GM23338 (cell line): ENCODE results near the gene ANKRD31. TPM values are rescaled to one million over a fixed set of nuclear protein-coding genes. Genes with fewer than 3 reads are reported as not detected.

ENCODE experiments used
- ATAC-seq: fragments of 200-7000 bp; cut with Tn5 transposase; 3 replicates; pipeline ENCODE4 v1.9.1; 2020
- DNase-seq: peaks from one replicate; pipeline ENCODE4 v3.0.0-alpha.2; 2015; ENCODE audit warnings: low spot score
- H2AFZ ChIP-seq: fragments of 200-600 bp; sonication (generic); 2 replicates; pipeline ENCODE4 v1.8.0; 2016; ENCODE audit warnings: antibody characterized with exemption, mild to moderate bottlenecking, moderate library complexity
- H3F3A ChIP-seq: fragments of 200-600 bp; sonication (generic); replicated peaks from 2 replicates; pipeline ENCODE4 v1.8.0; 2017; ENCODE audit warnings: antibody characterized with exemption, mixed run types, low read depth
- H3K27ac ChIP-seq: fragments of 200-600 bp; sonication (generic); 2 replicates; pipeline ENCODE4 v1.6.1; 2016; ENCODE audit warnings: low read depth
- H3K27me3 ChIP-seq: fragments of 200-600 bp; sonication (generic); 2 replicates; pipeline ENCODE4 v1.8.0; 2016; ENCODE audit warnings: mild to moderate bottlenecking, mixed run types, moderate library complexity; ENCODE audit not compliant: insufficient read depth
- H3K36me3 ChIP-seq: fragments of 200-600 bp; sonication (generic); 2 replicates; pipeline ENCODE4 v1.8.0; 2016; ENCODE audit warnings: mild to moderate bottlenecking; ENCODE audit not compliant: insufficient read depth
- H3K4me1 ChIP-seq: fragments of 200-600 bp; sonication (generic); 2 replicates; pipeline ENCODE4 v1.8.0; 2016; ENCODE audit warnings: mild to moderate bottlenecking, moderate library complexity; ENCODE audit not compliant: insufficient read depth
- H3K4me2 ChIP-seq: fragments of 200-600 bp; sonication (generic); 2 replicates; pipeline ENCODE4 v1.7.1; 2017; ENCODE audit warnings: mixed run types
- H3K4me3 ChIP-seq: fragments of 200-600 bp; sonication (generic); 2 replicates; pipeline ENCODE4 v1.6.1; 2016; ENCODE audit warnings: mixed run types
- H3K79me2 ChIP-seq: fragments of 200-600 bp; sonication (generic); replicated peaks from 2 replicates; pipeline ENCODE4 v1.8.0; 2017; ENCODE audit warnings: mild to moderate bottlenecking; ENCODE audit not compliant: insufficient read depth
- H3K9me2 ChIP-seq: fragments of 200-600 bp; sonication (generic); 2 replicates; pipeline ENCODE4 v1.8.0; 2017; ENCODE audit not compliant: insufficient read depth
- H4K20me1 ChIP-seq: fragments of 200-600 bp; sonication (generic); replicated peaks from 2 replicates; pipeline ENCODE4 v1.8.0; 2017; ENCODE audit warnings: mild to moderate bottlenecking; ENCODE audit not compliant: insufficient read depth
- H3K27ac Mint-ChIP-seq: 2 replicates; pipeline ENCODE4 v1.8.0; 2020; ENCODE audit warnings: inconsistent platforms, mild to moderate bottlenecking, moderate library complexity, mixed read lengths
- H3K27me3 Mint-ChIP-seq: 3 replicates; pipeline ENCODE4 v1.8.0; 2022; ENCODE audit warnings: low read depth, mild to moderate bottlenecking, moderate library complexity, mixed read lengths, inconsistent platforms; ENCODE audit not compliant: insufficient read depth, poor library complexity
- H3K36me3 Mint-ChIP-seq: 3 replicates; pipeline ENCODE4 v1.8.0; 2021; ENCODE audit warnings: low read depth, mild to moderate bottlenecking, inconsistent platforms, moderate library complexity, mixed read lengths
- H3K4me1 Mint-ChIP-seq: 3 replicates; pipeline ENCODE4 v1.8.0; 2020; ENCODE audit warnings: mild to moderate bottlenecking, inconsistent platforms, mixed read lengths
- H3K4me3 Mint-ChIP-seq: 3 replicates; pipeline ENCODE4 v1.8.0; 2021; ENCODE audit warnings: moderate library complexity, mild to moderate bottlenecking, inconsistent platforms, mixed read lengths
- H3K9me3 Mint-ChIP-seq: 3 replicates; pipeline ENCODE4 v1.8.0; 2020; ENCODE audit warnings: moderate library complexity, mild to moderate bottlenecking, inconsistent platforms, mixed read lengths
- CREB1 ChIP-seq: fragments of 250-450 bp; sonication (Bioruptor Pico); IDR thresholded peaks from 2 replicates; pipeline ENCODE4 v1.5.0; 2020; ENCODE audit warnings: low read depth, mild to moderate bottlenecking, moderate library complexity
- ETS1 ChIP-seq: IDR thresholded peaks from 2 replicates; pipeline ENCODE4 v1.6.1; 2016; ENCODE audit warnings: antibody characterized with exemption
- JUNB ChIP-seq: IDR thresholded peaks from one replicate; pipeline ENCODE4 v1.6.1; 2016; ENCODE audit warnings: antibody characterized with exemption; ENCODE audit not compliant: unreplicated experiment
- POLR2AphosphoS5 ChIP-seq: IDR thresholded peaks from 2 replicates; pipeline ENCODE4 v1.6.1; 2016; ENCODE audit warnings: antibody characterized with exemption, low read depth
- REST ChIP-seq: IDR thresholded peaks from one replicate; pipeline ENCODE4 v1.6.1; 2018; ENCODE audit warnings: antibody characterized with exemption; ENCODE audit not compliant: unreplicated experiment
- STAT1 ChIP-seq: IDR thresholded peaks from one replicate; pipeline ENCODE4 v1.6.1; 2016; ENCODE audit warnings: antibody characterized with exemption; ENCODE audit not compliant: unreplicated experiment
- ZNF114 ChIP-seq: fragments of 250-450 bp; sonication (Bioruptor Pico); IDR thresholded peaks from 2 replicates; pipeline ENCODE4 v1.5.0; 2020; ENCODE audit warnings: mild to moderate bottlenecking, moderate library complexity
- polyA plus RNA-seq: library from polyadenylated mRNA; unstranded; fragments of >200 nt; fragmentation: Nextera tagmentation; extraction: Ambion mirVana; gene quantifications from 2 replicates; pipeline ENCODE4 v1.2.1, GENCODE V29; 2016
- total RNA-seq: library from RNA; depleted of rRNA; stranded (reverse); fragments of >200 nt; shearing (Covaris generic); gene quantifications from 2 replicates; pipeline ENCODE4 v1.2.3, GENCODE V29; 2014
- TF ChIP-seq, protein P1 (sequence below), 2 experiments: fragments of 200-600 bp in 1 of 2; sonication (generic) in 1 of 2; conservative IDR thresholded peaks; 2 replicates each; pipeline versions ENCODE4 v1.5.1 to v1.6.1; 2016 to 2017; ENCODE audit warnings: antibody characterized with exemption in 2 of 2, low read depth in 2 of 2, mild to moderate bottlenecking in 2 of 2, moderate library complexity in 1 of 2

ANKRD31 gene
- total and polyA plus RNA-seq, 2 experiments from 2014 or later = 0.18 to 0.59 TPM

DNA sequence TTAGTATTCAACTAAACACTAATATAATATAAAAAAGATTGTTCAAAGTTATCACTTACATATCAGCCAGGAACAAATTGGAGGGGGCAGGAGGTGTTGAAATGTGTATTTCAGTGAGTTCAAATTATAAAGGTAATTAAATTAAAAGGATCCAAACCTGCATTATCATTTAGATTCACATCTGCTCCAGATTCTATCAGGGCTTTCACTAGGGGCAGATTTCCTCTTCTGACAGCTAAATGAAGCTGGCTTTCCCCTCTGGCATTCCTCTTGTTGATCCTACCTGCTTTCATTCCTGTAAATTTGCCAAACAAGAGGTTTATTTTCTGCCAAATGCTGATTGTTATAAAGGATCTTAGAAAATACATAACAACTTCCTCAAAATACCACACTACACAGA, 98.0 kb downstream of the ANKRD31 start:
- no peak overlapping the region for H3K4me2 ChIP-seq
- no peak overlapping the region for H3K4me3 ChIP-seq
- H3K79me2 ChIP-seq = no peaks in the 10 kb centered on the region
- no peaks in the 10 kb centered on the region for H3F3A ChIP-seq
- ATAC-seq (peak; percentile 44; the same call in 1 of the 3 replicates), DNase-seq (peak; percentile 48)
- H2AFZ ChIP-seq = no peak overlapping the region
- peaks cover 2% of the 10 kb centered on the region for H3K27me3 Mint-ChIP-seq
- peaks cover 21% of the 10 kb centered on the region for H3K4me1 ChIP-seq
- no peaks in the 10 kb centered on the region for H3K36me3 Mint-ChIP-seq
- no peak overlapping the region for H3K27ac ChIP-seq
- H3K9me2 ChIP-seq = no peaks in the 10 kb centered on the region
- H3K4me3 Mint-ChIP-seq = no peak overlapping the region
- peaks cover 7% of the 10 kb centered on the region; the same call in 2 of the 3 replicates for H3K9me3 Mint-ChIP-seq
- no peaks in the 10 kb centered on the region for H3K36me3 ChIP-seq
- no peak for TF ChIP-seq JUNB
- TF ChIP-seq, protein P1, sequence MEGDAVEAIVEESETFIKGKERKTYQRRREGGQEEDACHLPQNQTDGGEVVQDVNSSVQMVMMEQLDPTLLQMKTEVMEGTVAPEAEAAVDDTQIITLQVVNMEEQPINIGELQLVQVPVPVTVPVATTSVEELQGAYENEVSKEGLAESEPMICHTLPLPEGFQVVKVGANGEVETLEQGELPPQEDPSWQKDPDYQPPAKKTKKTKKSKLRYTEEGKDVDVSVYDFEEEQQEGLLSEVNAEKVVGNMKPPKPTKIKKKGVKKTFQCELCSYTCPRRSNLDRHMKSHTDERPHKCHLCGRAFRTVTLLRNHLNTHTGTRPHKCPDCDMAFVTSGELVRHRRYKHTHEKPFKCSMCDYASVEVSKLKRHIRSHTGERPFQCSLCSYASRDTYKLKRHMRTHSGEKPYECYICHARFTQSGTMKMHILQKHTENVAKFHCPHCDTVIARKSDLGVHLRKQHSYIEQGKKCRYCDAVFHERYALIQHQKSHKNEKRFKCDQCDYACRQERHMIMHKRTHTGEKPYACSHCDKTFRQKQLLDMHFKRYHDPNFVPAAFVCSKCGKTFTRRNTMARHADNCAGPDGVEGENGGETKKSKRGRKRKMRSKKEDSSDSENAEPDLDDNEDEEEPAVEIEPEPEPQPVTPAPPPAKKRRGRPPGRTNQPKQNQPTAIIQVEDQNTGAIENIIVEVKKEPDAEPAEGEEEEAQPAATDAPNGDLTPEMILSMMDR (conservative IDR thresholded peaks at IDR 0.05; ENCODE audit: low read depth in 2 of 2) = peak in 1 of 2 experiments; percentile 14; a peak in 1 of 4 replicates
- TF ChIP-seq STAT1 = no peak
- H3K27me3 ChIP-seq = no peaks in the 10 kb centered on the region
- H4K20me1 ChIP-seq = no peaks in the 10 kb centered on the region
- H3K27ac Mint-ChIP-seq = no peak overlapping the region
- H3K4me1 Mint-ChIP-seq = peaks cover 22% of the 10 kb centered on the region

- Mint-ChIP-seq H3K36me3 (peaks cover 31% of the 10 kb centered on the region), H3K9me3 (peaks cover 42% of the 10 kb centered on the region), H3K27ac (no peak overlapping the region), H3K4me3 (no peak overlapping the region), H3K4me1 (no peaks in the 10 kb centered on the region), H3K27me3 (no peaks in the 10 kb centered on the region)
- no peak for ATAC-seq
- H3K27me3 ChIP-seq = no peaks in the 10 kb centered on the region
- H2AFZ ChIP-seq = no peak overlapping the region
- TF ChIP-seq POLR2AphosphoS5 (no peak), ZNF114 (CRISPR knock-in tag) (no peak), JUNB (no peak), ETS1 (no peak), REST (no peak), CREB1 (CRISPR knock-in tag) (no peak)
- no peaks in the 10 kb centered on the region for H3K79me2 ChIP-seq
- no peaks in the 10 kb centered on the region for H3F3A ChIP-seq
- 0 out of 2 replicates have a peak, but pooled peaks cover 3% of the 10 kb centered on the region for H3K9me2 ChIP-seq
- no peaks in the 10 kb centered on the region; the same call in 1 of the 2 replicates for H3K36me3 ChIP-seq
- H3K4me2 ChIP-seq = no peak overlapping the region
- H4K20me1 ChIP-seq = no peaks in the 10 kb centered on the region
- no peak overlapping the region for H3K4me3 ChIP-seq
- no peaks in the 10 kb centered on the region for H3K4me1 ChIP-seq
- no peak overlapping the region for H3K27ac ChIP-seq
- no peak for DNase-seq
Observed at GRCh38 chr5:75130818-75131349, 105.8 kb downstream of the ANKRD31 start.
